CD14-positive monocyte (primary cell): ENCODE results near the gene CYP39A1. TPM values are rescaled to one million over a fixed set of nuclear protein-coding genes. Genes with fewer than 3 reads are reported as not detected.

Source experiments
- DNase-seq, 3 donors: peaks; one replicate each; pipeline ENCODE4 v3.0.0-alpha.2; 2011 to 2022
- H2AFZ ChIP-seq: 2 replicates; pipeline ENCODE4 v1.6.0; 2012; ENCODE audit warnings: mild to moderate bottlenecking, low read depth, low read length, inconsistent platforms; ENCODE audit not compliant: insufficient read depth, poor library complexity, severe bottlenecking
- H3K27ac ChIP-seq, 2 donors: 1 replicate in 1 of 2; 2 replicates in 1 of 2; pipeline ENCODE4 v1.5.1; 2012 to 2013; ENCODE audit warnings: low read length in 2 of 2, control low read depth in 1 of 2, inconsistent platforms in 1 of 2, low read depth in 1 of 2, mild to moderate bottlenecking in 1 of 2
- H3K27me3 ChIP-seq, 2 donors: one replicate each; pipeline versions ENCODE4 v1.6.0 to v1.6.1; 2011 to 2013; ENCODE audit warnings: low read length in 2 of 2; ENCODE audit not compliant: control insufficient read depth in 2 of 2, insufficient read depth in 2 of 2
- H3K36me3 ChIP-seq, 2 donors: replicated peaks in 1 of 2; 1 replicate in 1 of 2; 2 replicates in 1 of 2; pipeline versions ENCODE4 v1.5.1 to v1.6.1; 2012 to 2013; ENCODE audit warnings: low read length in 2 of 2, control low read depth in 1 of 2, inconsistent platforms in 1 of 2, mild to moderate bottlenecking in 1 of 2; ENCODE audit not compliant: insufficient read depth in 2 of 2, control insufficient read depth in 1 of 2
- H3K4me1 ChIP-seq, 2 donors: 1 replicate in 1 of 2; 2 replicates in 1 of 2; pipeline versions ENCODE4 v1.5.1 to v1.6.1; 2012 to 2013; ENCODE audit warnings: low read length in 2 of 2, control low read depth in 1 of 2, inconsistent platforms in 1 of 2, mild to moderate bottlenecking in 1 of 2, moderate library complexity in 1 of 2; ENCODE audit not compliant: insufficient read depth in 2 of 2, control insufficient read depth in 1 of 2
- H3K4me2 ChIP-seq: replicated peaks from 2 replicates; pipeline ENCODE3; 2012; ENCODE audit warnings: low read length, moderate library complexity, mild to moderate bottlenecking; ENCODE audit not compliant: poor library complexity, severe bottlenecking; ENCODE audit errors: extremely low read depth
- H3K4me3 ChIP-seq, 3 experiments: fragments of 200-600 bp in 1 of 3; sonication (generic) in 1 of 3; replicated peaks in 1 of 3; 1 replicate in 2 of 3; 2 replicates in 1 of 3; pipeline ENCODE4 v1.5.1; 2011 to 2013; ENCODE audit warnings: low read length in 3 of 3, mild to moderate bottlenecking in 3 of 3, control low read depth in 2 of 3, low read depth in 2 of 3, inconsistent platforms in 1 of 3, moderate library complexity in 1 of 3
- H3K79me2 ChIP-seq: 2 replicates; pipeline ENCODE4 v1.6.0; 2012; ENCODE audit warnings: mild to moderate bottlenecking, control low read depth, inconsistent platforms, low read length, moderate library complexity; ENCODE audit not compliant: insufficient read depth
- H3K9ac ChIP-seq: 2 replicates; pipeline ENCODE4 v1.6.0; 2017; ENCODE audit warnings: low read length, mild to moderate bottlenecking; ENCODE audit not compliant: insufficient read depth, poor library complexity, severe bottlenecking
- H3K9me3 ChIP-seq, 2 donors: replicated peaks in 1 of 2; 1 replicate in 1 of 2; 2 replicates in 1 of 2; pipeline versions ENCODE4 v1.5.1 to v1.6.1; 2012 to 2013; ENCODE audit warnings: low read length in 2 of 2, control low read depth in 1 of 2; ENCODE audit not compliant: control insufficient read depth in 1 of 2, insufficient read depth in 1 of 2
- H4K20me1 ChIP-seq: 2 replicates; pipeline ENCODE4 v1.6.0; 2012; ENCODE audit warnings: mild to moderate bottlenecking, low read length, control low read depth, moderate library complexity; ENCODE audit not compliant: insufficient read depth
- H3K27ac Mint-ChIP-seq, 7 donors: one replicate each; pipeline ENCODE4 v1.8.0; 2020; ENCODE audit warnings: mild to moderate bottlenecking in 7 of 7, mixed read lengths in 7 of 7, moderate library complexity in 6 of 7, inconsistent platforms in 2 of 7
- H3K27me3 Mint-ChIP-seq, 3 donors: one replicate each; pipeline ENCODE4 v1.8.0; 2021 to 2022; ENCODE audit warnings: low read depth in 3 of 3, mild to moderate bottlenecking in 3 of 3, mixed read lengths in 3 of 3, moderate library complexity in 3 of 3, inconsistent platforms in 1 of 3
- H3K36me3 Mint-ChIP-seq, 2 donors: one replicate each; pipeline ENCODE4 v1.8.0; 2020; ENCODE audit warnings: mixed read lengths in 2 of 2, inconsistent platforms in 1 of 2, mild to moderate bottlenecking in 1 of 2
- H3K4me1 Mint-ChIP-seq: one replicate; pipeline ENCODE4 v1.8.0; 2020; ENCODE audit warnings: mild to moderate bottlenecking, mixed read lengths
- H3K4me3 Mint-ChIP-seq, 2 donors: one replicate each; pipeline ENCODE4 v1.8.0; 2020; ENCODE audit warnings: mild to moderate bottlenecking in 2 of 2, mixed read lengths in 2 of 2, moderate library complexity in 1 of 2
- H3K9me3 Mint-ChIP-seq, 7 donors: one replicate each; pipeline ENCODE4 v1.8.0; 2020 to 2022; ENCODE audit warnings: mixed read lengths in 7 of 7, mild to moderate bottlenecking in 6 of 7, moderate library complexity in 6 of 7, inconsistent platforms in 2 of 7
- CTCF ChIP-seq: fragments of 200-600 bp; IDR thresholded peaks from one replicate; pipeline ENCODE4 v1.8.0; 2022; ENCODE audit warnings: antibody characterized with exemption, mild to moderate bottlenecking
- WGBS: methylation state at CpG from one replicate; pipeline ENCODE4 v1.1.5; 2013; ENCODE audit warnings: missing lambda C conversion rate; ENCODE audit not compliant: insufficient coverage; 5-methylcytosine and 5-hydroxymethylcytosine counted together
- intact Hi-C, 2 donors: fragments of 100-400 bp; cut with micrococcal nuclease; formaldehyde crosslinking; loops; one replicate each; pipeline versions ENCODE4 v1.15.0 to v1.15.1; 2023
- polyA plus RNA-seq, 3 donors: library from polyadenylated mRNA; depleted of rRNA in 1 of 3; unstranded in 2 of 3; stranded (reverse) in 1 of 3; fragments of 300-500 nt in 2 of 3; fragments of >200 nt in 1 of 3; fragmentation: Illumina TruSeq in 2 of 3; gene quantifications; 1 replicate in 2 of 3; 2 replicates in 1 of 3; pipeline ENCODE4 v1.2.3, GENCODE V29; 2012 to 2021

Gene CYP39A1
- polyA plus RNA-seq, 3 donors = not detected

- no peaks in the 10 kb centered on the region for H3K4me1 Mint-ChIP-seq
- TF ChIP-seq CTCF = no peak
- no peaks in the 10 kb centered on the region for H3K27me3 Mint-ChIP-seq
- Histone ChIP-seq H3K9ac (no peak overlapping the region), H3K9me3 (no peaks in the 10 kb centered on the region), H3K27me3 (no peaks in the 10 kb centered on the region), H2AFZ (no peak overlapping the region), H4K20me1 (no peaks in the 10 kb centered on the region), H3K79me2 (no peaks in the 10 kb centered on the region), H3K4me2 (no peak overlapping the region), H3K4me3 (no peak overlapping the region), H3K36me3 (no peaks in the 10 kb centered on the region), H3K27ac (no peak overlapping the region), H3K4me1 (no peaks in the 10 kb centered on the region)
- H3K4me3 Mint-ChIP-seq = no peak overlapping the region
- intact Hi-C loops = no loop called here
- H3K9me3 Mint-ChIP-seq = peaks cover 0 to 5% (median 3%) of the 10 kb centered on the region in 7 donors
- no peaks in the 10 kb centered on the region for H3K36me3 Mint-ChIP-seq
- no peak overlapping the region for H3K27ac Mint-ChIP-seq
- 100% methylated on average over 1 of the region's 3 CpGs for WGBS
- peak in 1 of 3 donors; percentile 5 for DNase-seq
Measured at GRCh38 chr6:46530896-46531295, 121.7 kb downstream of the CYP39A1 start.

- Histone ChIP-seq H3K36me3 (no peaks in the 10 kb centered on the region), H2AFZ (no peak overlapping the region), H3K4me1 (no peaks in the 10 kb centered on the region), H3K4me3 (no peak overlapping the region), H3K27me3 (no peaks in the 10 kb centered on the region), H3K9ac (no peak overlapping the region), H3K79me2 (no peaks in the 10 kb centered on the region), H4K20me1 (no peaks in the 10 kb centered on the region), H3K4me2 (no peak overlapping the region), H3K27ac (no peak overlapping the region), H3K9me3 (no peaks in the 10 kb centered on the region)
- no peak for DNase-seq
- Mint-ChIP-seq H3K27me3 (no peaks in the 10 kb centered on the region), H3K36me3 (no peaks in the 10 kb centered on the region), H3K9me3 (peaks cover 3 to 7% (median 5%) of the 10 kb centered on the region in 7 donors), H3K4me3 (no peak overlapping the region), H3K4me1 (peaks cover 3% of the 10 kb centered on the region), H3K27ac (peak overlapping the region in 1 of 7 donors; percentile 20)
- intact Hi-C loops = no loop called here
- TF ChIP-seq CTCF = no peak
- WGBS = no CpG with 5 or more reads among the region's 3 CpGs
Measured at GRCh38 chr6:46528961-46529750, 123.5 kb downstream of the CYP39A1 start.
